ENCODE measurements around the gene NAA38. TPM values are rescaled to one million over a fixed set of nuclear protein-coding genes. Genes with fewer than 3 reads are reported as not detected.

NAA38 gene
- total and polyA plus RNA-seq, 9 donors = 4.6 to 82.8 (median 54.6) TPM

DNA sequence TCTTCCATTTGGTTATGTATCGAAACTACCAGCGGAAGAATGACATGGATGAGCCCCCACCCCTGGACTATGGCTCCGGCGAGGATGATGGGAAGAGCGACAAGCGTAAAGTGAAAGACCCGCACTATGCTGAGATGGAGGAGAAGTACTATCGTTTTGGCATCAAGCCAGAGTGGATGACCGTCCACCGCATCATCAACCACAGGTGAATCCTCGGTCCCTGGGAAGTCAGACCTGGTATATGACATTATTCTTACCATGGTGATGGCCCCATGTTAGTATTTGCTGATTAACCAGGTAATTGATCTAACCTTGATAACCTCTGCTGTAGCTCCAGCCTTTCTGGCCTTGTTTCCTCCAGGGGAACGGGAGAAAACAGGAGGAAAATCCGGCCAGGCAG, 39.7 kb upstream of the NAA38 start:
- WGBS, 3 donors = 81 to 82% (median 81%) methylated on average over 13 of the region's 13 CpGs
- H3K27me3 ChIP-seq = no peaks in the 10 kb centered on the region
- TF ChIP-seq, protein P1, sequence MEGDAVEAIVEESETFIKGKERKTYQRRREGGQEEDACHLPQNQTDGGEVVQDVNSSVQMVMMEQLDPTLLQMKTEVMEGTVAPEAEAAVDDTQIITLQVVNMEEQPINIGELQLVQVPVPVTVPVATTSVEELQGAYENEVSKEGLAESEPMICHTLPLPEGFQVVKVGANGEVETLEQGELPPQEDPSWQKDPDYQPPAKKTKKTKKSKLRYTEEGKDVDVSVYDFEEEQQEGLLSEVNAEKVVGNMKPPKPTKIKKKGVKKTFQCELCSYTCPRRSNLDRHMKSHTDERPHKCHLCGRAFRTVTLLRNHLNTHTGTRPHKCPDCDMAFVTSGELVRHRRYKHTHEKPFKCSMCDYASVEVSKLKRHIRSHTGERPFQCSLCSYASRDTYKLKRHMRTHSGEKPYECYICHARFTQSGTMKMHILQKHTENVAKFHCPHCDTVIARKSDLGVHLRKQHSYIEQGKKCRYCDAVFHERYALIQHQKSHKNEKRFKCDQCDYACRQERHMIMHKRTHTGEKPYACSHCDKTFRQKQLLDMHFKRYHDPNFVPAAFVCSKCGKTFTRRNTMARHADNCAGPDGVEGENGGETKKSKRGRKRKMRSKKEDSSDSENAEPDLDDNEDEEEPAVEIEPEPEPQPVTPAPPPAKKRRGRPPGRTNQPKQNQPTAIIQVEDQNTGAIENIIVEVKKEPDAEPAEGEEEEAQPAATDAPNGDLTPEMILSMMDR (IDR thresholded peaks at IDR 0.05) = no peak
- no peak for TF ChIP-seq POLR2A (IDR thresholded peaks at IDR 0.05)
- TF ChIP-seq EP300 (IDR thresholded peaks at IDR 0.05) = no peak
- no peaks in the 10 kb centered on the region for H3K4me1 ChIP-seq (ENCODE audit: insufficient read depth)
- no peak for DNase-seq
- H3K9me3 ChIP-seq = no peaks in the 10 kb centered on the region
- no peak overlapping the region for H3K27ac ChIP-seq
- no peak overlapping the region for H3K4me3 ChIP-seq
- intact Hi-C loops (cut with DNase I) = loop anchor here in 2 of 4 donors (2.0 to 5.0 kb wide), 2 partner anchors 35 to 70 kb away; no protein-coding TSS in a partner anchor
- no peaks in the 10 kb centered on the region for H3K36me3 ChIP-seq

DNA sequence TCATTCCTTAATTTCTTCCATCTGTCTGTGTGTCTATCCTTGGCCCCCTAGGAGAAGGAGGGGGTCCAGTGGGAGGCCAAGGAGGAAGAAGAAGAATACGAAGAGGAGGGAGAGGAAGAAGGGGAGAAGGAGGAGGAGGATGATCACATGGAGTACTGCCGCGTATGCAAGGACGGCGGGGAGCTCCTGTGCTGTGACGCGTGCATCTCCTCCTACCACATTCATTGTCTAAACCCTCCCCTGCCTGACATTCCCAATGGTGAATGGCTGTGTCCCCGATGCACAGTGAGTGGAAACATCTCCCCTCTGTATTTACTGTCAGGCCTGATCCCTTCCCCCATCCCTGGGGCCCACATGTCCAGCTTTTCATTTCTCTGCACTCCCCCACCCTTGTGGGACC, 37.5 kb upstream of the NAA38 start:
- intact Hi-C loops (cut with DNase I) = loop anchor here in 2 of 4 donors (5.0 kb wide), 1 partner anchor 33 kb away; no protein-coding TSS in a partner anchor
- no peaks in the 10 kb centered on the region for H3K36me3 ChIP-seq

DNA sequence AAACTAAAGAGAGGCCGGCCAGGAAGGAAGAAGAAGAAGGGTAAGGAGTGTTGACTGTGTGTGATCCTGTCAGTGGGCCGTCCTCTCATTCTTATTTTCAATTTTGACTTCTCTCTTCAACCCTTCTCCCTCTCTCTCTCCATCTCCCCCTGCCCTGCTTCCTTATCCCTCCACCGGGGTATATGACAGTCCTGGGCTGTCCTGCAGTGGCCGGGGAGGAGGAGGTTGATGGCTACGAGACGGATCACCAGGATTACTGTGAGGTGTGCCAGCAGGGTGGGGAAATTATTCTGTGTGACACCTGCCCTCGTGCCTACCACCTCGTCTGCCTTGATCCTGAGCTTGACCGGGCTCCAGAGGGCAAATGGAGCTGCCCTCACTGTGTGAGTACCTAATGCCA, 36.9 kb upstream of the NAA38 start:
- intact Hi-C loops (cut with DNase I) = no loop called here
- no peak overlapping the region for H3K4me3 ChIP-seq
- WGBS, 3 donors = 89 to 90% (median 89%) methylated on average over 9 of the region's 9 CpGs
- H3K4me1 ChIP-seq (ENCODE audit: insufficient read depth) = peaks cover 5% of the 10 kb centered on the region
- H3K9me3 ChIP-seq = no peaks in the 10 kb centered on the region
- no peaks in the 10 kb centered on the region for H3K36me3 ChIP-seq
- no peaks in the 10 kb centered on the region for H3K27me3 ChIP-seq
- no peak for DNase-seq
- no peak overlapping the region for H3K27ac ChIP-seq
- no peak for TF ChIP-seq EP300 (IDR thresholded peaks at IDR 0.05)
- TF ChIP-seq POLR2A (IDR thresholded peaks at IDR 0.05) = no peak
- TF ChIP-seq, protein P1 (IDR thresholded peaks at IDR 0.05) = no peak

More for the DNA sequence above, 37.5 kb upstream of the NAA38 start:
- H3K27ac ChIP-seq = no peak overlapping the region
- H3K9me3 ChIP-seq = no peaks in the 10 kb centered on the region
- no peak for DNase-seq
- no peaks in the 10 kb centered on the region for H3K27me3 ChIP-seq
- H3K4me1 ChIP-seq (ENCODE audit: insufficient read depth) = no peaks in the 10 kb centered on the region
- no peak overlapping the region for H3K4me3 ChIP-seq
- TF ChIP-seq POLR2A (IDR thresholded peaks at IDR 0.05) (no peak), EP300 (IDR thresholded peaks at IDR 0.05) (no peak)
- TF ChIP-seq, protein P1 (IDR thresholded peaks at IDR 0.05) = no peak
- WGBS, 3 donors = 85 to 87% (median 86%) methylated on average over 8 of the region's 8 CpGs

DNA sequence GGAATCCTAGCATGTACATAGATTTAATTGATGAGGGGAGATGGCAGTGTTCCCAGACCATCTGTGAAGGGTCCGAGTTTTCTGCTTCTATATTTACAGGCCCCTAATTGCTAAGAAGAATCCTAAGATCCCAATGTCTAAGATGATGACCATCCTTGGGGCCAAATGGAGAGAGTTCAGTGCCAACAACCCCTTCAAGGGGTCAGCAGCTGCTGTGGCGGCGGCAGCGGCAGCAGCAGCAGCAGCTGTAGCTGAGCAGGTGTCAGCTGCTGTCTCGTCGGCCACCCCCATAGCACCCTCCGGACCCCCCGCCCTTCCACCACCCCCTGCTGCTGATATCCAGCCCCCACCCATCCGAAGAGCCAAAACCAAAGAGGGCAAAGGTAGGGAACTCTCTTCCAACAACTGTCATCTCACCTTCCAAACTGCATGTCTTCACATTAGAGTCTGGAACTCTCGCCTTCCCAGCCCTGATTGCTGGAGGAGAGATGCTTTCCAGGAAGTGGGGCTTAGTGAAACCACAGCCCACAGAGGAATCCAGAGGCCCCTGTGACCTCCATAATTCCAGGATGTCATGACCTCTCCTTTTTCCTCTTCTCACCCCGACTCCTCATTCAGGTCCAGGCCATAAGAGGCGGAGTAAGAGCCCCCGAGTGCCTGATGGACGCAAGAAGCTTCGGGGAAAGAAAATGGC, 36.0 kb upstream of the NAA38 start:
- DNase-seq = no peak

More for the DNA sequence above, 36.0 kb upstream of the NAA38 start:
- Histone ChIP-seq H3K27ac (no peak overlapping the region), H3K9me3 (no peaks in the 10 kb centered on the region), H3K27me3 (no peaks in the 10 kb centered on the region), H3K36me3 (no peaks in the 10 kb centered on the region), H3K4me3 (no peak overlapping the region), H3K4me1 (ENCODE audit: insufficient read depth) (peaks cover 13% of the 10 kb centered on the region)
- intact Hi-C loops (cut with DNase I) = no loop called here
- 66 to 76% (median 67%) methylated on average over 15 of the region's 15 CpGs for WGBS, 3 donors
- TF ChIP-seq POLR2A (IDR thresholded peaks at IDR 0.05) (no peak), EP300 (IDR thresholded peaks at IDR 0.05) (no peak)
- TF ChIP-seq, protein P1 (IDR thresholded peaks at IDR 0.05) = no peak

Data from ovary (tissue), 9 donors.